Mesendoderm (in vitro differentiated cells): ENCODE results near the gene PPP2R2C.
A peak's percentile ranks its signal among the peaks of the same experiment; 100 is the strongest.

ENCODE experiments used
- DNase-seq: peaks from one replicate; pipeline ENCODE4 v3.0.0; 2013
- H2AK5ac ChIP-seq: 2 replicates; pipeline ENCODE4 v1.6.1; 2013; ENCODE audit warnings: low read length, inconsistent platforms
- H2BK120ac ChIP-seq: 2 replicates; pipeline ENCODE4 v1.6.1; 2013; ENCODE audit warnings: low read depth, mild to moderate bottlenecking, low read length, moderate library complexity, mixed read lengths
- H2BK15ac ChIP-seq: replicated peaks from 2 replicates; pipeline ENCODE4 v1.6.1; 2013; ENCODE audit warnings: low read depth, mild to moderate bottlenecking, moderate library complexity
- H2BK5ac ChIP-seq: 2 replicates; pipeline ENCODE4 v1.6.1; 2013; ENCODE audit warnings: low read length, inconsistent platforms
- H3K18ac ChIP-seq: 2 replicates; pipeline ENCODE4 v1.6.1; 2013; ENCODE audit warnings: mild to moderate bottlenecking, low read length, mixed read lengths
- H3K23ac ChIP-seq: one replicate; pipeline ENCODE4 v1.6.1; 2013; ENCODE audit warnings: low read length
- H3K27ac ChIP-seq: 2 replicates; pipeline ENCODE4 v1.5.1; 2013; ENCODE audit warnings: low read depth, mild to moderate bottlenecking, inconsistent platforms, low read length, moderate library complexity
- H3K27me3 ChIP-seq: 2 replicates; pipeline ENCODE4 v1.6.1; 2013; ENCODE audit warnings: low read length, control low read depth, mild to moderate bottlenecking, inconsistent platforms; ENCODE audit not compliant: insufficient read depth, poor library complexity
- H3K36me3 ChIP-seq: 2 replicates; pipeline ENCODE4 v1.6.1; 2013; ENCODE audit warnings: low read length, inconsistent platforms; ENCODE audit not compliant: control insufficient read depth, insufficient read depth
- H3K4ac ChIP-seq: one replicate; pipeline ENCODE4 v1.6.1; 2013; ENCODE audit warnings: low read depth, mild to moderate bottlenecking, low read length, moderate library complexity
- H3K4me1 ChIP-seq: 2 replicates; pipeline ENCODE4 v1.6.1; 2013; ENCODE audit warnings: low read depth, low read length, inconsistent platforms; ENCODE audit not compliant: control insufficient read depth
- H3K4me2 ChIP-seq: 2 replicates; pipeline ENCODE4 v1.6.1; 2013; ENCODE audit warnings: low read length
- H3K4me3 ChIP-seq: 2 replicates; pipeline ENCODE4 v1.5.1; 2013; ENCODE audit warnings: mild to moderate bottlenecking, low read length
- H3K56ac ChIP-seq: one replicate; pipeline ENCODE4 v1.6.1; 2013; ENCODE audit warnings: low read length
- H3K79me1 ChIP-seq: 2 replicates; pipeline ENCODE4 v1.6.1; 2013; ENCODE audit warnings: low read length, inconsistent platforms
- H3K79me2 ChIP-seq: 2 replicates; pipeline ENCODE4 v1.6.1; 2013; ENCODE audit warnings: mild to moderate bottlenecking, low read length; ENCODE audit not compliant: control insufficient read depth, insufficient read depth
- H3K9ac ChIP-seq: 2 replicates; pipeline ENCODE4 v1.6.1; 2013; ENCODE audit warnings: low read length, inconsistent platforms
- H4K5ac ChIP-seq: one replicate; pipeline ENCODE4 v1.6.1; 2013; ENCODE audit warnings: low read length
- H4K8ac ChIP-seq: one replicate; pipeline ENCODE4 v1.6.1; 2013; ENCODE audit warnings: low read depth, mild to moderate bottlenecking, control low read depth, low read length, moderate library complexity
- WGBS: extraction: QIAGEN DNeasy Blood & Tissue Kit; methylation state at CpG from one replicate; pipeline ENCODE4 v1.1.7; 2013; ENCODE audit warnings: low lambda C conversion rate, missing lambda C conversion rate; ENCODE audit not compliant: insufficient coverage; ENCODE audit errors: extremely low coverage; 5-methylcytosine and 5-hydroxymethylcytosine counted together

Gene PPP2R2C

DNA sequence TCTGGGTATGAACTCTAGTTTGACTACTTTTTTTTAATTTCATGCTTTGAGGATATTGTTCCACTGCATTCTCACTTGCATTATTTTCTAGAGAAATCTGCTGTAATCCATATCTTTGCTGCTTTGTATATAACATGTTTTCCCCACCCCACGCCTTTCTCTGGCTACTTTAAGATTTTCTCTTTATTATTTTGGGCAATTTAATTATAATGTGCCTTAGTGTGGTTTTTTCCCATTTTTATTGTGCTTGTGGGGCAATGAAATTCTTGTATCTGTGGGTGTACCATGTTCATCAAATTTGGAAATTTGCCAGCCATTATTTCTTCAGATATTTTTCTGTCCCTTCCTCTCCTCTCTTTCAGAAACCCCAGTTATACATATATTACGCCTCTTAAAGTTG, 15.1 kb upstream of the PPP2R2C start:
- no peaks in the 10 kb centered on the region for H3K27me3 ChIP-seq
- H3K4me2 ChIP-seq = no peak overlapping the region
- no CpG with 5 or more reads among the region's 2 CpGs for WGBS
- H3K9ac ChIP-seq = no peak overlapping the region
- H2BK5ac ChIP-seq = no peak overlapping the region
- H3K18ac ChIP-seq = no peak overlapping the region
- H2AK5ac ChIP-seq = no peak overlapping the region
- no peak for DNase-seq
- H4K8ac ChIP-seq = no peak overlapping the region
- H3K4me3 ChIP-seq = no peak overlapping the region
- H3K79me2 ChIP-seq = no peaks in the 10 kb centered on the region
- H4K5ac ChIP-seq = no peak overlapping the region
- H3K4me1 ChIP-seq = no peaks in the 10 kb centered on the region
- H3K27ac ChIP-seq = no peak overlapping the region
- no peak overlapping the region for H2BK15ac ChIP-seq
- no peaks in the 10 kb centered on the region for H3K36me3 ChIP-seq
- no peak overlapping the region for H2BK120ac ChIP-seq
- no peak overlapping the region for H3K4ac ChIP-seq
- H3K56ac ChIP-seq = no peak overlapping the region
- no peaks in the 10 kb centered on the region for H3K79me1 ChIP-seq
- H3K23ac ChIP-seq = no peak overlapping the region

DNA sequence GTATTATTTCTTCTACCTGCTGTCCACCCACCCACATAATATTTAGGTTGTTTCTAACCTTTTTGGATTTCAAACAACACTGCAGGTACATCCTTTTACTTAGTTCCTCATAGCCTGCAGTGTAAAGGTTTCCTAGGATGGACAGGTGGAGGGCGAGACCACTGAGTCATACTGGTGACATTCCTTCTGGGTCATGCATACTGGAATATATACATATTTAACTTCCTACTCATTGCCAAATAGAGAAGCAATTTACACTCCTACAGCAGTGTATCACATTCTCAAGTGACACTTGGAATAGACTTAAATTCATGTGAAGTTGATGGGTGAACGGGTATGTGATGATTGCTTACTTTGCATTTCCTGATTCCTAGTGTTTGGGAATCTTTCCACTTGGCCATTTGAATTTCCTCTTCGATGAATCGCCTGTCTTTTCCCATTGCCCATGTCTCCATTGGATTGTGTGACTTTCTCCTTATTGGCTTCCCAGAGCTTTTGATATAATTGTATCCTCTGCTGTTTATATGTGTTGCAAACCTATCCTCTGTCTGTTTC, 8.2 kb upstream of the PPP2R2C start:
- Histone ChIP-seq H2BK5ac (no peak overlapping the region), H2AK5ac (no peak overlapping the region), H4K5ac (no peak overlapping the region), H3K27me3 (no peaks in the 10 kb centered on the region), H2BK15ac (no peak overlapping the region), H3K79me2 (no peaks in the 10 kb centered on the region), H3K4me1 (peaks cover 3% of the 10 kb centered on the region), H3K36me3 (no peaks in the 10 kb centered on the region), H3K27ac (no peak overlapping the region), H3K9ac (no peak overlapping the region), H3K4me3 (no peak overlapping the region), H4K8ac (no peak overlapping the region), H3K79me1 (no peaks in the 10 kb centered on the region), H3K4ac (no peak overlapping the region), H2BK120ac (no peak overlapping the region), H3K23ac (no peak overlapping the region), H3K18ac (no peak overlapping the region), H3K4me2 (no peak overlapping the region), H3K56ac (no peak overlapping the region)
- WGBS = no CpG with 5 or more reads among the region's 4 CpGs
- peak; percentile 60 for DNase-seq

DNA sequence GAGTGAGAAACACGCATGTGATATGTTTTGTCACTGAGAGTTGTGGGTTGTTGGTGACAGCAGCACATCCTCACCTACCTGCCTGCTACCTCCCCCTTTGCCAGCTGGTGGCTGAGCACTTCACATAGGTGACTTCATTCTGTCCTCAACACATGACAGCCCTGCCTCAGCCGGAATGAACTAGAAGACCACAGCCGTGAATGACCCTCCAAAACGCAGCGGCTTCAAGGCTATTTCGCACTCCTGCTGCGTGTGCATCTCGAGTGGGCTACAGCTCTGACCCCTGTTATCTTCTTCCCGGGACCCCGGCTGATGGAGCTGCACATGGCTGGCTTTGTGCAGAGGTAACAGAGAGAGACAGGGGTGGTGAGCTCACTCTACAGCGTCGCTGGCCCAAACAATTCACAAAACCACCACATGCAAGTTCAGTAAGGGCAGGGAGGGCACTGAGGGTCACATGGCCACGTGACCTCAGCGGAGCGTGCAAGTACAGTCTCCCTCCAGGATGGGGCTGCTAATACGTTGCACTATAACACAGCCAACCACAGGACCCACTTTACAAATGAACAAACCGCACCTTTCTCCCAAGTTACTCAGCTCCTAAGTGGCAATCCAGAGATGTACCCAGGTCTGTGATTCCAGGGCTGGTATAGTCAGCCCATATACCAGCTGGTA, 6.3 kb upstream of the PPP2R2C start:
- H3K27me3 ChIP-seq = no peaks in the 10 kb centered on the region
- H3K4me3 ChIP-seq = no peak overlapping the region
- peak overlapping the region; percentile 32 for H3K18ac ChIP-seq
- no peak overlapping the region for H2BK15ac ChIP-seq
- no peak overlapping the region for H3K9ac ChIP-seq
- H3K4me1 ChIP-seq = peaks cover 3% of the 10 kb centered on the region
- no peak overlapping the region for H4K5ac ChIP-seq
- H3K79me1 ChIP-seq = no peaks in the 10 kb centered on the region
- no peak overlapping the region for H2AK5ac ChIP-seq
- H2BK5ac ChIP-seq = no peak overlapping the region
- no peak overlapping the region for H3K4me2 ChIP-seq
- peak overlapping the region; percentile 39 for H2BK120ac ChIP-seq
- no CpG with 5 or more reads among the region's 17 CpGs for WGBS
- no peak overlapping the region for H3K4ac ChIP-seq
- no peaks in the 10 kb centered on the region for H3K79me2 ChIP-seq
- DNase-seq = no peak
- H3K23ac ChIP-seq = no peak overlapping the region
- H4K8ac ChIP-seq = no peak overlapping the region
- peak overlapping the region; percentile 53 for H3K56ac ChIP-seq
- H3K27ac ChIP-seq = no peak overlapping the region
- H3K36me3 ChIP-seq = no peaks in the 10 kb centered on the region

DNA sequence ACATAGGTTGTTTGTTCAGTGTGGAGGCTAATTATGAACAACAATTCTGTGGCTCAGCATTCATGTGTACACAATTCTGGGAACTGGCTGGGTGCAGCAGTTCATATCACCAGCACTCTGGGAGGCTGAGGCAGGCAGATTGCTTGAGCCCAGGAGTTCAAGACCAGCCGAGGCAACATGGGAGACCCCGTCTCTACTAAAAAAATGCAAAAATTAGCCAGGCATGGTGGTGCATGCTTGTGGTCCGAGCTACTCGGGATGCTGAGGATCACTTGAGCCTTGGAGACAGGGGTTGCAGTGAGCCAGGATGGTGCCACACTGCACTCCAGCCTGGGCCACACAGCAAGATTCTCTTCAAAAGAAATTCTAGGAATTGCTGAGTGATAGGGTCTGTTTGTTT, 4.5 kb upstream of the PPP2R2C start:
- Histone ChIP-seq H4K8ac (no peak overlapping the region), H3K9ac (no peak overlapping the region), H3K4me1 (peaks cover 5% of the 10 kb centered on the region), H3K4me2 (no peak overlapping the region), H3K79me1 (no peaks in the 10 kb centered on the region), H3K18ac (no peak overlapping the region), H3K56ac (no peak overlapping the region), H3K4me3 (no peak overlapping the region), H3K79me2 (no peaks in the 10 kb centered on the region), H3K27me3 (no peaks in the 10 kb centered on the region), H3K27ac (no peak overlapping the region), H3K36me3 (no peaks in the 10 kb centered on the region), H2BK120ac (no peak overlapping the region), H2AK5ac (no peak overlapping the region), H2BK5ac (no peak overlapping the region), H4K5ac (no peak overlapping the region), H3K23ac (no peak overlapping the region), H3K4ac (no peak overlapping the region), H2BK15ac (no peak overlapping the region)
- WGBS = no CpG with 5 or more reads among the region's 4 CpGs
- no peak for DNase-seq

DNA sequence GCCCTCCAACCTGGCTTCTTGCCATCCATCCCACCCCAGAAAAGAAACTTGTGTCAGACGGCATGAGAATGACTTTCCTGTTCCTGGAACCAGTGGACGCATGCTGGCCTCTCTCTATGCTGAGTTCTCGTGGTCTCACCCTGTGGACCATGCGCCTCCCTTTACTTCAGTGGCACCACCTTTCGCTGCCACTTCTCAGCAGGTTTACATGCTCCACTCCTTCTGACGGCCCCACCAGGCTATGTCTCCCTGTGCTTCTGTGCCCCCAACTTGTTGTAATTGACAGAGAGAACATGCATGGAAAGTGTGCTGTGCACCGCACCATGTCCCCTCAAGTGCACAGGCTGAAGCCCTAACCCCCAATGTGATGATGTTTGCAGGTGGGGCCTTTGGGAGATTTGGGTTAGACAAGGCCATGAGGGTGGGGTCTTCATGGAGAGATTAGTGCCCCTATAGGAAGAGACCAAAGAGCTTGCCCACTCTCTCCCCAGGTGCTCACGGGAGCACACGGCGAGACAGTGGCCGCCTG, 3.1 kb upstream of the PPP2R2C start:
- Histone ChIP-seq H4K5ac (no peak overlapping the region), H2AK5ac (peak overlapping the region; percentile 27), H3K23ac (peak overlapping the region; percentile 29), H3K27me3 (no peaks in the 10 kb centered on the region), H4K8ac (no peak overlapping the region), H3K18ac (no peak overlapping the region), H2BK120ac (no peak overlapping the region), H3K9ac (no peak overlapping the region), H3K4me2 (no peak overlapping the region), H3K27ac (no peak overlapping the region), H2BK5ac (no peak overlapping the region), H2BK15ac (no peak overlapping the region), H3K36me3 (no peaks in the 10 kb centered on the region), H3K4ac (no peak overlapping the region), H3K4me1 (peaks cover 3% of the 10 kb centered on the region), H3K79me2 (peaks cover under 1% of the 10 kb centered on the region), H3K4me3 (no peak overlapping the region), H3K79me1 (no peaks in the 10 kb centered on the region), H3K56ac (peak overlapping the region; percentile 39)
- no peak for DNase-seq
- no CpG with 5 or more reads among the region's 11 CpGs for WGBS
